ENCODE results near the gene ADGRG3. TPM values are rescaled to one million over a fixed set of nuclear protein-coding genes. Genes with fewer than 3 reads are reported as not detected.

The ADGRG3 gene
- total and polyA plus RNA-seq, 2 experiments from 2014 or later: not detected

DNA sequence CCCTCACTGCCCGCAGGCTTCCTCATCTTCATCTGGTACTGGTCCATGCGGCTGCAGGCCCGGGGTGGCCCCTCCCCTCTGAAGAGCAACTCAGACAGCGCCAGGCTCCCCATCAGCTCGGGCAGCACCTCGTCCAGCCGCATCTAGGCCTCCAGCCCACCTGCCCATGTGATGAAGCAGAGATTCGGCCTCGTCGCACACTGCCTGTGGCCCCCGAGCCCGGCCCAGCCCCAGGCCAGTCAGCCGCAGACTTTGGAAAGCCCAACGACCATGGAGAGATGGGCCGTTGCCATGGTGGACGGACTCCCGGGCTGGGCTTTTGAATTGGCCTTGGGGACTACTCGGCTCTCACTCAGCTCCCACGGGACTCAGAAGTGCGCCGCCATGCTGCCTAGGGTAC is 4.7 kb upstream of the ADGRG3 start:
- H3K4me3 ChIP-seq: no peak overlapping the region

More for the DNA sequence above, 4.7 kb upstream of the ADGRG3 start:
- Mint-ChIP-seq H3K4me3 (no peak overlapping the region), H3K27ac (no peak overlapping the region), H3K27me3 (ENCODE audit: insufficient read depth, low read depth, poor library complexity) (peaks cover 4% of the 10 kb centered on the region), H3K9me3 (no peaks in the 10 kb centered on the region), H3K36me3 (ENCODE audit: low read depth) (no peaks in the 10 kb centered on the region), H3K4me1 (no peaks in the 10 kb centered on the region; the same call in 2 of the 3 replicates)
- H3K36me3 ChIP-seq (ENCODE audit: insufficient read depth): no peaks in the 10 kb centered on the region
- H4K20me1 ChIP-seq (replicated peaks; ENCODE audit: insufficient read depth): no peaks in the 10 kb centered on the region
- no peak overlapping the region for H2AFZ ChIP-seq
- no peak for DNase-seq (ENCODE audit: low spot score)
- H3K79me2 ChIP-seq (replicated peaks; ENCODE audit: insufficient read depth): no peaks in the 10 kb centered on the region
- TF ChIP-seq EZH2phosphoT487 (IDR thresholded peaks at IDR 0.05; ENCODE audit: unreplicated experiment) (no peak), EZH2 (IDR thresholded peaks at IDR 0.05; ENCODE audit: low read depth, unreplicated experiment) (no peak), CTCF (conservative IDR thresholded peaks at IDR 0.05; ENCODE audit: low read depth in 2 of 2) (no peak), NANOG (IDR thresholded peaks at IDR 0.05; ENCODE audit: borderline replicate concordance) (no peak), POLR2AphosphoS5 (IDR thresholded peaks at IDR 0.05; ENCODE audit: low read depth) (no peak), JUNB (IDR thresholded peaks at IDR 0.05; ENCODE audit: unreplicated experiment) (no peak), ZNF114 (CRISPR knock-in tag; IDR thresholded peaks at IDR 0.05) (no peak), CREB1 (CRISPR knock-in tag; IDR thresholded peaks at IDR 0.05; ENCODE audit: low read depth) (no peak), ZNF331 (CRISPR knock-in tag; IDR thresholded peaks at IDR 0.05; ENCODE audit: low read depth) (no peak), STAT1 (IDR thresholded peaks at IDR 0.05; ENCODE audit: unreplicated experiment) (no peak)
- TF ChIP-seq, protein P1, sequence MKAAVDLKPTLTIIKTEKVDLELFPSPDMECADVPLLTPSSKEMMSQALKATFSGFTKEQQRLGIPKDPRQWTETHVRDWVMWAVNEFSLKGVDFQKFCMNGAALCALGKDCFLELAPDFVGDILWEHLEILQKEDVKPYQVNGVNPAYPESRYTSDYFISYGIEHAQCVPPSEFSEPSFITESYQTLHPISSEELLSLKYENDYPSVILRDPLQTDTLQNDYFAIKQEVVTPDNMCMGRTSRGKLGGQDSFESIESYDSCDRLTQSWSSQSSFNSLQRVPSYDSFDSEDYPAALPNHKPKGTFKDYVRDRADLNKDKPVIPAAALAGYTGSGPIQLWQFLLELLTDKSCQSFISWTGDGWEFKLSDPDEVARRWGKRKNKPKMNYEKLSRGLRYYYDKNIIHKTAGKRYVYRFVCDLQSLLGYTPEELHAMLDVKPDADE (IDR thresholded peaks at IDR 0.05): no peak
- TF ChIP-seq, protein P2, sequence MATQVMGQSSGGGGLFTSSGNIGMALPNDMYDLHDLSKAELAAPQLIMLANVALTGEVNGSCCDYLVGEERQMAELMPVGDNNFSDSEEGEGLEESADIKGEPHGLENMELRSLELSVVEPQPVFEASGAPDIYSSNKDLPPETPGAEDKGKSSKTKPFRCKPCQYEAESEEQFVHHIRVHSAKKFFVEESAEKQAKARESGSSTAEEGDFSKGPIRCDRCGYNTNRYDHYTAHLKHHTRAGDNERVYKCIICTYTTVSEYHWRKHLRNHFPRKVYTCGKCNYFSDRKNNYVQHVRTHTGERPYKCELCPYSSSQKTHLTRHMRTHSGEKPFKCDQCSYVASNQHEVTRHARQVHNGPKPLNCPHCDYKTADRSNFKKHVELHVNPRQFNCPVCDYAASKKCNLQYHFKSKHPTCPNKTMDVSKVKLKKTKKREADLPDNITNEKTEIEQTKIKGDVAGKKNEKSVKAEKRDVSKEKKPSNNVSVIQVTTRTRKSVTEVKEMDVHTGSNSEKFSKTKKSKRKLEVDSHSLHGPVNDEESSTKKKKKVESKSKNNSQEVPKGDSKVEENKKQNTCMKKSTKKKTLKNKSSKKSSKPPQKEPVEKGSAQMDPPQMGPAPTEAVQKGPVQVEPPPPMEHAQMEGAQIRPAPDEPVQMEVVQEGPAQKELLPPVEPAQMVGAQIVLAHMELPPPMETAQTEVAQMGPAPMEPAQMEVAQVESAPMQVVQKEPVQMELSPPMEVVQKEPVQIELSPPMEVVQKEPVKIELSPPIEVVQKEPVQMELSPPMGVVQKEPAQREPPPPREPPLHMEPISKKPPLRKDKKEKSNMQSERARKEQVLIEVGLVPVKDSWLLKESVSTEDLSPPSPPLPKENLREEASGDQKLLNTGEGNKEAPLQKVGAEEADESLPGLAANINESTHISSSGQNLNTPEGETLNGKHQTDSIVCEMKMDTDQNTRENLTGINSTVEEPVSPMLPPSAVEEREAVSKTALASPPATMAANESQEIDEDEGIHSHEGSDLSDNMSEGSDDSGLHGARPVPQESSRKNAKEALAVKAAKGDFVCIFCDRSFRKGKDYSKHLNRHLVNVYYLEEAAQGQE (IDR thresholded peaks at IDR 0.05; ENCODE audit: unreplicated experiment): no peak
- TF ChIP-seq, protein P3, sequence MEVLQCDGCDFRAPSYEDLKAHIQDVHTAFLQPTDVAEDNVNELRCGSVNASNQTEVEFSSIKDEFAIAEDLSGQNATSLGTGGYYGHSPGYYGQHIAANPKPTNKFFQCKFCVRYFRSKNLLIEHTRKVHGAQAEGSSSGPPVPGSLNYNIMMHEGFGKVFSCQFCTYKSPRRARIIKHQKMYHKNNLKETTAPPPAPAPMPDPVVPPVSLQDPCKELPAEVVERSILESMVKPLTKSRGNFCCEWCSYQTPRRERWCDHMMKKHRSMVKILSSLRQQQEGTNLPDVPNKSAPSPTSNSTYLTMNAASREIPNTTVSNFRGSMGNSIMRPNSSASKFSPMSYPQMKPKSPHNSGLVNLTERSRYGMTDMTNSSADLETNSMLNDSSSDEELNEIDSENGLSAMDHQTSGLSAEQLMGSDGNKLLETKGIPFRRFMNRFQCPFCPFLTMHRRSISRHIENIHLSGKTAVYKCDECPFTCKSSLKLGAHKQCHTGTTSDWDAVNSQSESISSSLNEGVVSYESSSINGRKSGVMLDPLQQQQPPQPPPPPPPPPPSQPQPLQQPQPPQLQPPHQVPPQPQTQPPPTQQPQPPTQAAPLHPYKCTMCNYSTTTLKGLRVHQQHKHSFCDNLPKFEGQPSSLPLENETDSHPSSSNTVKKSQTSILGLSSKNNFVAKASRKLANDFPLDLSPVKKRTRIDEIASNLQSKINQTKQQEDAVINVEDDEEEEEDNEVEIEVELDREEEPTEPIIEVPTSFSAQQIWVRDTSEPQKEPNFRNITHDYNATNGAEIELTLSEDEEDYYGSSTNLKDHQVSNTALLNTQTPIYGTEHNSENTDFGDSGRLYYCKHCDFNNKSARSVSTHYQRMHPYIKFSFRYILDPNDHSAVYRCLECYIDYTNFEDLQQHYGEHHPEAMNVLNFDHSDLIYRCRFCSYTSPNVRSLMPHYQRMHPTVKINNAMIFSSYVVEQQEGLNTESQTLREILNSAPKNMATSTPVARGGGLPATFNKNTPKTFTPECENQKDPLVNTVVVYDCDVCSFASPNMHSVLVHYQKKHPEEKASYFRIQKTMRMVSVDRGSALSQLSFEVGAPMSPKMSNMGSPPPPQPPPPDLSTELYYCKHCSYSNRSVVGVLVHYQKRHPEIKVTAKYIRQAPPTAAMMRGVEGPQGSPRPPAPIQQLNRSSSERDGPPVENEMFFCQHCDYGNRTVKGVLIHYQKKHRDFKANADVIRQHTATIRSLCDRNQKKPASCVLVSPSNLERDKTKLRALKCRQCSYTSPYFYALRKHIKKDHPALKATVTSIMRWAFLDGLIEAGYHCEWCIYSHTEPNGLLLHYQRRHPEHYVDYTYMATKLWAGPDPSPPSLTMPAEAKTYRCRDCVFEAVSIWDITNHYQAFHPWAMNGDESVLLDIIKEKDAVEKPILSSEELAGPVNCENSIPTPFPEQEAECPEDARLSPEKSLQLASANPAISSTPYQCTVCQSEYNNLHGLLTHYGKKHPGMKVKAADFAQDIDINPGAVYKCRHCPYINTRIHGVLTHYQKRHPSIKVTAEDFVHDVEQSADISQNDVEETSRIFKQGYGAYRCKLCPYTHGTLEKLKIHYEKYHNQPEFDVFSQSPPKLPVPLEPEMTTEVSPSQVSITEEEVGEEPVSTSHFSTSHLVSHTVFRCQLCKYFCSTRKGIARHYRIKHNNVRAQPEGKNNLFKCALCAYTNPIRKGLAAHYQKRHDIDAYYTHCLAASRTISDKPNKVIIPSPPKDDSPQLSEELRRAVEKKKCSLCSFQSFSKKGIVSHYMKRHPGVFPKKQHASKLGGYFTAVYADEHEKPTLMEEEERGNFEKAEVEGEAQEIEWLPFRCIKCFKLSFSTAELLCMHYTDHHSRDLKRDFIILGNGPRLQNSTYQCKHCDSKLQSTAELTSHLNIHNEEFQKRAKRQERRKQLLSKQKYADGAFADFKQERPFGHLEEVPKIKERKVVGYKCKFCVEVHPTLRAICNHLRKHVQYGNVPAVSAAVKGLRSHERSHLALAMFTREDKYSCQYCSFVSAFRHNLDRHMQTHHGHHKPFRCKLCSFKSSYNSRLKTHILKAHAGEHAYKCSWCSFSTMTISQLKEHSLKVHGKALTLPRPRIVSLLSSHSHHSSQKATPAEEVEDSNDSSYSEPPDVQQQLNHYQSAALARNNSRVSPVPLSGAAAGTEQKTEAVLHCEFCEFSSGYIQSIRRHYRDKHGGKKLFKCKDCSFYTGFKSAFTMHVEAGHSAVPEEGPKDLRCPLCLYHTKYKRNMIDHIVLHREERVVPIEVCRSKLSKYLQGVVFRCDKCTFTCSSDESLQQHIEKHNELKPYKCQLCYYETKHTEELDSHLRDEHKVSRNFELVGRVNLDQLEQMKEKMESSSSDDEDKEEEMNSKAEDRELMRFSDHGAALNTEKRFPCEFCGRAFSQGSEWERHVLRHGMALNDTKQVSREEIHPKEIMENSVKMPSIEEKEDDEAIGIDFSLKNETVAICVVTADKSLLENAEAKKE (CRISPR knock-in tag; IDR thresholded peaks at IDR 0.05): no peak
- H3K4me2 ChIP-seq: no peak overlapping the region
- H3K9me2 ChIP-seq (ENCODE audit: insufficient read depth): no peaks in the 10 kb centered on the region
- H3F3A ChIP-seq (replicated peaks; ENCODE audit: low read depth): no peaks in the 10 kb centered on the region
- H3K27ac ChIP-seq (ENCODE audit: low read depth): no peak overlapping the region
- no peaks in the 10 kb centered on the region for H3K4me1 ChIP-seq (ENCODE audit: insufficient read depth)
- ATAC-seq: no peak
- H3K27me3 ChIP-seq (ENCODE audit: insufficient read depth): no peaks in the 10 kb centered on the region

Measured in GM23338 (cell line).